DND-41 (cell line): ENCODE measurements around the gene MARCHF3.
"Not testable (repeated sequence)": the region's sequence is repeated elsewhere in the genome, so short reads cannot be mapped to it uniquely, and the experiment has no call there.

Experiments used
- ATAC-seq: fragments of 200-7000 bp; cut with Tn5 transposase; 3 replicates; pipeline ENCODE4 v1.9.1; 2021; ENCODE audit warnings: low read depth; ENCODE audit not compliant: insufficient read depth
- DNase-seq: peaks from one replicate; pipeline ENCODE4 v3.0.0-alpha.2; 2020
- H2AFZ ChIP-seq: 2 replicates; pipeline ENCODE4 v1.6.0; 2012; ENCODE audit warnings: low read depth, low read length
- H3K27ac ChIP-seq: 2 replicates; pipeline ENCODE4 v1.5.1; 2012; ENCODE audit warnings: low read length, inconsistent platforms
- H3K27me3 ChIP-seq: fragments of 200-600 bp; sonication (generic); 2 replicates; pipeline ENCODE4 v1.6.0; 2012; ENCODE audit warnings: low read length, mild to moderate bottlenecking, inconsistent platforms; ENCODE audit not compliant: insufficient read depth, poor library complexity
- H3K36me3 ChIP-seq: 2 replicates; pipeline ENCODE4 v1.5.1; 2012; ENCODE audit warnings: low read length, inconsistent platforms; ENCODE audit not compliant: insufficient read depth
- H3K4me1 ChIP-seq: 2 replicates; pipeline ENCODE4 v1.5.1; 2012; ENCODE audit warnings: mild to moderate bottlenecking, low read length; ENCODE audit not compliant: insufficient read depth
- H3K4me2 ChIP-seq: 2 replicates; pipeline ENCODE4 v1.6.0; 2012; ENCODE audit warnings: mild to moderate bottlenecking, moderate library complexity, low read length, inconsistent platforms; ENCODE audit not compliant: insufficient read depth
- H3K4me3 ChIP-seq, 2 experiments: fragments of 200-600 bp in 1 of 2; shearing (Covaris generic) in 1 of 2; 2 replicates each; pipeline ENCODE4 v1.5.1; 2012 to 2016; ENCODE audit warnings: inconsistent platforms in 2 of 2, low read length in 2 of 2, mild to moderate bottlenecking in 2 of 2, low read depth in 1 of 2, moderate library complexity in 1 of 2
- H3K79me2 ChIP-seq: 2 replicates; pipeline ENCODE4 v1.6.0; 2012; ENCODE audit warnings: low read length, inconsistent platforms; ENCODE audit not compliant: insufficient read depth
- H3K9ac ChIP-seq: 2 replicates; pipeline ENCODE4 v1.6.0; 2012; ENCODE audit warnings: low read depth, mild to moderate bottlenecking, inconsistent platforms, low read length, moderate library complexity
- H3K9me3 ChIP-seq: 2 replicates; pipeline ENCODE4 v1.5.1; 2012; ENCODE audit warnings: low read length, moderate library complexity, mild to moderate bottlenecking, inconsistent platforms; ENCODE audit not compliant: insufficient read depth, severe bottlenecking
- H4K20me1 ChIP-seq: 2 replicates; pipeline ENCODE4 v1.6.0; 2012; ENCODE audit warnings: low read length; ENCODE audit not compliant: insufficient read depth
- CTCF ChIP-seq: IDR thresholded peaks from 2 replicates; pipeline ENCODE4 v1.5.1; 2012; ENCODE audit warnings: borderline replicate concordance, low read length, moderate library complexity, mild to moderate bottlenecking; ENCODE audit not compliant: poor library complexity, severe bottlenecking; ENCODE audit errors: extremely low read depth
- EZH2 ChIP-seq: IDR thresholded peaks from 3 replicates; pipeline ENCODE4 v1.6.1; 2012; ENCODE audit warnings: borderline replicate concordance, low read depth, mild to moderate bottlenecking, moderate library complexity, low read length, inconsistent platforms; ENCODE audit not compliant: severe bottlenecking

MARCHF3 gene

GRCh38 chr5:127019928-127020327 lies 10.4 kb downstream of the MARCHF3 start:
- H2AFZ ChIP-seq: no peak overlapping the region
- H3K4me3 ChIP-seq: no peak overlapping the region
- TF ChIP-seq EZH2: no peak
- no peak for TF ChIP-seq CTCF
- no peak overlapping the region for H3K27ac ChIP-seq
- no peaks in the 10 kb centered on the region for H3K4me1 ChIP-seq
- no peaks in the 10 kb centered on the region for H3K36me3 ChIP-seq
- no peak for DNase-seq
- no peaks in the 10 kb centered on the region for H3K9me3 ChIP-seq
- no peak overlapping the region for H3K9ac ChIP-seq
- H3K27me3 ChIP-seq: no peaks in the 10 kb centered on the region
- H3K79me2 ChIP-seq: no peaks in the 10 kb centered on the region
- H4K20me1 ChIP-seq: no peaks in the 10 kb centered on the region
- no peak for ATAC-seq
- no peak overlapping the region for H3K4me2 ChIP-seq

GRCh38 chr5:127016722-127017121 lies 13.6 kb downstream of the MARCHF3 start:
- H3K79me2 ChIP-seq, H3K36me3 ChIP-seq, H3K4me3 ChIP-seq, DNase-seq, H3K4me2 ChIP-seq, H3K27ac ChIP-seq, H2AFZ ChIP-seq, H3K9me3 ChIP-seq, H3K9ac ChIP-seq, ATAC-seq, H4K20me1 ChIP-seq, H3K4me1 ChIP-seq, H3K27me3 ChIP-seq: not testable (repeated sequence)

- Histone ChIP-seq H3K4me1 (no peaks in the 10 kb centered on the region), H3K4me3 (no peak overlapping the region), H3K27ac (no peak overlapping the region), H3K27me3 (no peaks in the 10 kb centered on the region), H3K9me3 (no peaks in the 10 kb centered on the region), H3K4me2 (no peak overlapping the region), H4K20me1 (no peaks in the 10 kb centered on the region), H2AFZ (no peak overlapping the region), H3K79me2 (no peaks in the 10 kb centered on the region), H3K36me3 (no peaks in the 10 kb centered on the region), H3K9ac (no peak overlapping the region)
- ATAC-seq: no peak
- no peak for DNase-seq
- TF ChIP-seq CTCF (no peak), EZH2 (no peak)
These were observed 14.6 kb downstream of the MARCHF3 start for GRCh38 chr5:127015716-127016115.

- no peak overlapping the region for H3K9ac ChIP-seq
- no peaks in the 10 kb centered on the region for H3K27me3 ChIP-seq
- H4K20me1 ChIP-seq: no peaks in the 10 kb centered on the region
- TF ChIP-seq EZH2 (no peak), CTCF (no peak)
- H3K4me3 ChIP-seq: no peak overlapping the region
- no peaks in the 10 kb centered on the region for H3K79me2 ChIP-seq
- H3K27ac ChIP-seq: no peak overlapping the region
- DNase-seq: no peak
- no peak overlapping the region for H3K4me2 ChIP-seq
- no peaks in the 10 kb centered on the region for H3K36me3 ChIP-seq
- no peak for ATAC-seq
- H2AFZ ChIP-seq: no peak overlapping the region
- H3K4me1 ChIP-seq: no peaks in the 10 kb centered on the region
- no peaks in the 10 kb centered on the region for H3K9me3 ChIP-seq
These were observed 15.8 kb downstream of the MARCHF3 start for GRCh38 chr5:127014573-127014972.
